Measurements from ENCODE around the gene DPPA4. TPM values are rescaled to one million over a fixed set of nuclear protein-coding genes. Genes with fewer than 3 reads are reported as not detected.

Gene DPPA4
- total RNA-seq, 1 experiment from 2014 or later = not detected

- ChIA-PET POLR2A (no interaction called here), CTCF (no interaction called here)
- no peak for DNase-seq
- H3K4me3 Mint-ChIP-seq (ENCODE audit: unreplicated experiment) = no peak overlapping the region
- peaks cover 6% of the 10 kb centered on the region for H3K4me1 Mint-ChIP-seq (ENCODE audit: low read depth, unreplicated experiment)
- no peaks in the 10 kb centered on the region for H3K9me3 ChIP-seq
- H3K36me3 ChIP-seq (ENCODE audit: control insufficient read depth, insufficient read depth, low read length) = no peaks in the 10 kb centered on the region
- BruUV-seq (replicated peaks) = no TSS peak
- no peaks in the 10 kb centered on the region for H3K36me3 Mint-ChIP-seq (ENCODE audit: insufficient read depth, unreplicated experiment)
- TF ChIP-seq CTCF (IDR thresholded peaks at IDR 0.05; ENCODE audit: insufficient read depth in 1 of 2, low read depth in 1 of 2, low read length in 1 of 2, severe bottlenecking in 1 of 2, unreplicated experiment in 1 of 2) = no peak
- H3K4me3 ChIP-seq (ENCODE audit: low read depth, low read length) = no peak overlapping the region
- H3K27me3 Mint-ChIP-seq (ENCODE audit: insufficient read depth, unreplicated experiment) = no peaks in the 10 kb centered on the region
- intact Hi-C loops (cut with micrococcal nuclease; ENCODE audit: unreplicated experiment) = no loop called here
- H3K27ac Mint-ChIP-seq (ENCODE audit: unreplicated experiment) = no peak overlapping the region
- no peaks in the 10 kb centered on the region for H3K4me1 ChIP-seq
- no peaks in the 10 kb centered on the region for H3K9me3 Mint-ChIP-seq (ENCODE audit: unreplicated experiment)
- no peaks in the 10 kb centered on the region for H3K27me3 ChIP-seq (replicated peaks; ENCODE audit: control insufficient read depth, insufficient read depth, low read length)
These were observed 13.9 kb upstream of the DPPA4 start for GRCh38 chr3:109351231-109351630.

- no peak for TF ChIP-seq CTCF (IDR thresholded peaks at IDR 0.05; ENCODE audit: insufficient read depth in 1 of 2, low read depth in 1 of 2, low read length in 1 of 2, severe bottlenecking in 1 of 2, unreplicated experiment in 1 of 2)
- no peak for DNase-seq
- no TSS peak for BruUV-seq (replicated peaks)
- Histone ChIP-seq H3K4me1 (no peaks in the 10 kb centered on the region), H3K27me3 (replicated peaks; ENCODE audit: control insufficient read depth, insufficient read depth, low read length) (no peaks in the 10 kb centered on the region), H3K36me3 (ENCODE audit: control insufficient read depth, insufficient read depth, low read length) (no peaks in the 10 kb centered on the region), H3K9me3 (no peaks in the 10 kb centered on the region), H3K4me3 (ENCODE audit: low read depth, low read length) (no peak overlapping the region)
- POLR2A ChIA-PET = no interaction called here
- Mint-ChIP-seq H3K36me3 (ENCODE audit: insufficient read depth, unreplicated experiment) (no peaks in the 10 kb centered on the region), H3K4me1 (ENCODE audit: low read depth, unreplicated experiment) (no peaks in the 10 kb centered on the region), H3K4me3 (ENCODE audit: unreplicated experiment) (no peak overlapping the region), H3K9me3 (ENCODE audit: unreplicated experiment) (no peaks in the 10 kb centered on the region), H3K27ac (ENCODE audit: unreplicated experiment) (no peak overlapping the region), H3K27me3 (ENCODE audit: insufficient read depth, unreplicated experiment) (no peaks in the 10 kb centered on the region)
- CTCF ChIA-PET = no interaction called here
- intact Hi-C loops (cut with micrococcal nuclease; ENCODE audit: unreplicated experiment) = loop anchor here (1.0 kb wide), 1 partner anchor 72 kb away; no protein-coding TSS in a partner anchor
These were observed 9.5 kb upstream of the DPPA4 start for GRCh38 chr3:109346770-109347295.

GRCh38 chr3:109346099-109346498 lies 8.8 kb upstream of the DPPA4 start:
- H3K4me3 Mint-ChIP-seq (ENCODE audit: unreplicated experiment) = no peak overlapping the region
- no peaks in the 10 kb centered on the region for H3K27me3 Mint-ChIP-seq (ENCODE audit: insufficient read depth, unreplicated experiment)
- no peaks in the 10 kb centered on the region for H3K36me3 ChIP-seq (ENCODE audit: control insufficient read depth, insufficient read depth, low read length)
- H3K4me1 ChIP-seq = no peaks in the 10 kb centered on the region
- intact Hi-C loops (cut with micrococcal nuclease; ENCODE audit: unreplicated experiment) = loop anchor here (1.0 kb wide), 1 partner anchor 71 kb away; no protein-coding TSS in a partner anchor
- H3K9me3 ChIP-seq = no peaks in the 10 kb centered on the region
- H3K36me3 Mint-ChIP-seq (ENCODE audit: insufficient read depth, unreplicated experiment) = no peaks in the 10 kb centered on the region
- no peak overlapping the region for H3K27ac Mint-ChIP-seq (ENCODE audit: unreplicated experiment)
- CTCF ChIA-PET = no interaction called here
- no TSS peak for BruUV-seq (replicated peaks)
- no peaks in the 10 kb centered on the region for H3K9me3 Mint-ChIP-seq (ENCODE audit: unreplicated experiment)
- no peak overlapping the region for H3K4me3 ChIP-seq (ENCODE audit: low read depth, low read length)
- TF ChIP-seq CTCF (IDR thresholded peaks at IDR 0.05; ENCODE audit: insufficient read depth in 1 of 2, low read depth in 1 of 2, low read length in 1 of 2, severe bottlenecking in 1 of 2, unreplicated experiment in 1 of 2) = no peak
- no peaks in the 10 kb centered on the region for H3K4me1 Mint-ChIP-seq (ENCODE audit: low read depth, unreplicated experiment)
- no peaks in the 10 kb centered on the region for H3K27me3 ChIP-seq (replicated peaks; ENCODE audit: control insufficient read depth, insufficient read depth, low read length)
- DNase-seq = no peak
- POLR2A ChIA-PET = no interaction called here

Data from Caco-2 (cell line).